NCI-H82 treated with DMSO at 0.1 percent for 48 hours (cell line): Measurements from ENCODE around the gene DLX5.

ENCODE experiments used
- DNase-seq: peaks from one replicate; lab custom pipeline; 2025; ENCODE audit not compliant: unreplicated experiment; lab: John Stamatoyannopoulos, UW

DLX5 gene

DNA sequence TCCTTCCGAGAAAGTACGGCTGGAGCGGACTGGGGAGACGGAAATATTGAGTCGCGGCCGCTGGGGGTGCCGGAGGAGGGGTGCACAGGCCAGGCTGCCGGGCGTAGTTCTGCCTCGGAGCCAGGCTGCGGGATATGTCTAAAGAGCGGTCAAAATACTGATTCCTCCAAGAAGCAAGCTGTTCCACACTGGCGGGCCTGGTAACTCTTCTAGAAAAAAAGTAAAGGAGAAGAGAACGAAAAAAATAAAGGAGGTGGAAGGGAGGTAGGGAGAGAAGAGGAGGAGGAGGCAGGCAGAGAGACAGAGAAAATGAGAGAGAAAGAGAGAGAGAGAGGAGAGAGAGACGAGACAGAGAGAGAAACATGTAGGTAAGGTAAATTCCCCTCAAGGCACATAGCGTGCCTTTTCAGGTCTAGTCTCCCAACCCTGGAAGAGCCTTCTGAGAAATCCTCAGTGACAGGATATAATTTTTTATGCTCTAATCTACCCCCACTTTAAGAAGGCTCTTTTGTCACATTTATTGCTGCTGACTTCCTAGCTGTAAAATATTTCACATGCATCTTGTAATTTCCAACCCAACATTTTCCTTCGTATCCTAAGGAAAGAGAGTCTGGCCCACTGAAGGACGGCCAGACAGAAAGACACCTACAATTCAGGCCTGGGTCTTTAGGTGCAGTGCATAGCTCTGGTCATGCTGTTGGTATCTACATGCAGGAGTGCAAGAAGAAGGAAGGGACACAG is 5.7 kb downstream of the DLX5 start:
- DNase-seq: no peak

DNA sequence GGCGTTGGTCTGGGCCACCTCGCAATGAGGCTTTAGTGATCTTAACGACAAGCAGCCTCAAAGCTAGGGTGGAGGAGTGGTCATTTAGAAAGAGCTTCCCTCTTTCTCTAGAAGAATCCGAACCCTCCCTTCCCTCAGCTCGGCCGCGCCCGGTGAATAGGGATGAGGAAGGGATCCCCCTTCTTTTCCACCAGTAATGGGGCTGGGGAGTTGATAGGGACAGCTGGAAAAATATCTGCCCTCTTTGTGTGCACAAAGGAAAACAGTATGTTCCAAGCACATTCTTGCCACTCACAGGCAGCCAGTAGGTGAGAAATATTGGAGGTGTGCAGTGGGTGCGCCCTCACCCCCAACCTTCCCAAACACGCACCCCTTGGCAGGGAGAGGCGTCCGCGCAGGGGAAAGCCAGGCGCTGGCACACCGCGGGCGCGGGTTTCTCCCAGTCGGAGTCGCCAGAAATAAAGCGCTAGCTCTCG is 6.5 kb downstream of the DLX5 start:
- DNase-seq: no peak

DNA sequence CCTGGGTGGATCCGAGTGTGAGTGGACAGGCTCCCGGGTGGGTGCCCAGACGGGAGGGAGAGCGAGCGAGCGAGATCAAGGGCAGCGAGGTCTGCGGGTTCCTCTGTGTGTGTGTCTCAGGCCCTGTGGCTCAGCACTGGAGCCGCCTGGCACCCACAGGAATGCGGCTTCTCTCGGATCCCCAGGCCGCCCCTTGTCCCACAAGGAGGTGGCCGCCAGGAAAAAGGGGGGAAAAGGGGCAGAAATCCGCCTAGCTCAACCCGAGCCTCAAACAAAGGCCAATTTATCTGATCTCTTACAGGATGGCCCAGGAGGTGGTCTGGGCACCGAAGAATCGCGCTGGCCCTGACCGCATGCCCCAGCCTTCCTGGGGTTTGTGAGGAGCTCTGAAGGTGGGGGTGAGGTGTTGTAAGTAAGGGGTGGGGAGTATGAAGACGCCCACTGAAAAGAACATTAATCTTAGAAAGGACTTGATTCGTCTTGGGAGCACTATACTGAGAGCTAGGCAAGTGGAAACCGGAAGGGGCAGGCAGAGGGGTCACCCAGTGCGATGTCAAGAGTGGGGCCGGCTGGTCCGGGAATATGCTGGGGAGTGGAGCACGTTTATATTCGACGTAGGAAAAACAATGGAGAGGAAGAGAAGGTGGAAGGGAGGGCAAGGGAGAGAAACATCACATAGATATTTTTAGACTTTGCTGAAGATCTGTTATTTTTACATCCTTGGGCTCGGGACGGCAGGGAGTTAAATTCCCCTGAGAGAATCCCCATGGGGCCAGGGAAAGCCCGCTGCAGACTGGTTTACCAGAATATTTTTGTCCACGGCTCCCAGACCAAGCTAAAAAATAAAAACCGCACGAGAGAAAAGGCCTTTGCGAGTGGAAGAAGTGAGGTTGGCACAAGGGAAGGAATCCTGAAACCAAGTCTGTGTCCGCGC is 7.2 kb downstream of the DLX5 start:
- no peak for DNase-seq

DNA sequence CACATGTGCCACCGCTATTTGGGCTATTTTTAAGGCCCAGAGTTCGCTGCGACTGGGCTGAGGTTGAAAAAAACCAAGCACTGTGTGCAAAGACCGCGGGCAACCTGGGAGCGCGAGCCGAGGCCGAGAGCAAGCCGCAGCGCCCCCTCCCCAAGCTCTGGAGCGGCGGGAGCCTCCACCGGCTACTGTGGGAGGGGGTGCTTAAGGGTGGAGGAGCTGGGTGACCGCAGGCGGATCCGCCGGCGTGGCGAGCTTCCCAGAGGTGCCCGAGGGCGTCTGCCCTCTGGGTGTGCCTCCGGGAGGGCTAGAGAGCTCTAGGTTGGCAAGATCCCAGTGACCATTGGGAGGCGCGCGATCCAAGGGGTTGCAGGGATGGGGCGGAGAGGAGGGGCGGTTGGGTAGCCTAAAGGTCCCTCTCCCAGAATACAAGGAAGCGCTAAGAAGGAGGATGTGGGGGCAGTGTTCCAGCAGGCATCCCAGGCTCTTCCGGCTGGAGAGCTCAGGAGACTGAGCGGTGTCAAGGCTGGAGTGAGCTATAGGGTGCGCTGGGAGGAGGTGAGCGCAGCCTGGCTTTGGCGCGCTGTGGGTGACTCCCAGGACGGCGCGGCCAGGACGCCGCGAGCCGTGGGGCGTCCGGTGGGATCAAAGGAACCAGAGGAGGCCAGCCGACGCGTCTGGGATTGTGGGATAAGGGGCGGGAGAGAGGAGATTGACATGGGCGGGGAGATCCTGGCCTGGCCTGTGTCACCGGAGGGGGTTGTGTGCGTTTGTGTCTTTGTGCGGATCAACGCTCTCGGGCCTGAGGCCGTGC is 8.0 kb downstream of the DLX5 start:
- peak; percentile 19 for DNase-seq

DNA sequence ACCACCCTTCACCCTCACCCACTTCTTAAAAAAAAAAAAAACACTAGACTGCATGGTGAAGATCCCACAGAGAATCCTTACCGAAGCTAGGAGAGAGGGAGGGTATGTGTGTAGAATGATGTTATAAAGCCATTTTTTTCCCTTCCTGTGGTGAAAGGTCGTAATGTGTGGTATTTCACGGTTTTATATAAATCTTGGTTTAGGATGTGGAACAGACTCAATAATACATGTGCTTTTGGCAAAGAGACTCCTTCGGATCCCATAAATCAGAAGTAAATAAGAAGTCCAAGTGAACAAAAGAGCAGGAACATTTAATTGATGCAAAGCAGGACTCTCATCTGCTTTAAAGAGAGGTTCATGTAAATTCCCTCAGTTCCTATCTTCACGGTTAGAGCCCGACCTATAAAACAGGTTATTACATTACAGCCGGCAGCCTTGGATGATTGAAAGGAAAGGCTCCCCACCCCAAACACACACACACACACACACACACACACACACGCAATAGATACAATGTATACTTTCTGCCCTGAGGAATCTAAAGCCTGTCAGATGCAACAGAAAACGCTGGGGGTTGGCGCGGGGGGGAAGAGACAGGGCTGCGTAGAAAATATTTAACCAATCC is 8.8 kb downstream of the DLX5 start:
- no peak for DNase-seq

DNA sequence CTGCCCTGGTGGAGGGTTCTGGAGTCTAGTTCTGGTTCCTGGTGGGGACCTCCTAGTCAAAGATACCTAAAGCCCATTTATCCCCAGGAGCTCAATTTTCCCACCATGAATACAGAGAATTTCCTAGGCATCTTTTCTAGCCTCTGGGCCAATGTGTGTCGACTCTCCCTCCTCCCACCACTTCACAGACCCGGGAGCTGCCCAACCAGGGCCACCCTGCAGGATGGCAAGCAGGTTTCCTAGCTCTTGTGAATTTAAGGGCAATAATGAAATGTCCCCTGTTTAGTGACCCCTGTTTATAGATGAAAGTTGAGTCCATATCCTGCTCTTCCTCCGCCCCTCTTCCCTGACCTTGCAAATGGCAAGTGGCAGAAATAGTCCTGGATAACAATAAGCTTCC is 9.4 kb downstream of the DLX5 start:
- DNase-seq: no peak

DNA sequence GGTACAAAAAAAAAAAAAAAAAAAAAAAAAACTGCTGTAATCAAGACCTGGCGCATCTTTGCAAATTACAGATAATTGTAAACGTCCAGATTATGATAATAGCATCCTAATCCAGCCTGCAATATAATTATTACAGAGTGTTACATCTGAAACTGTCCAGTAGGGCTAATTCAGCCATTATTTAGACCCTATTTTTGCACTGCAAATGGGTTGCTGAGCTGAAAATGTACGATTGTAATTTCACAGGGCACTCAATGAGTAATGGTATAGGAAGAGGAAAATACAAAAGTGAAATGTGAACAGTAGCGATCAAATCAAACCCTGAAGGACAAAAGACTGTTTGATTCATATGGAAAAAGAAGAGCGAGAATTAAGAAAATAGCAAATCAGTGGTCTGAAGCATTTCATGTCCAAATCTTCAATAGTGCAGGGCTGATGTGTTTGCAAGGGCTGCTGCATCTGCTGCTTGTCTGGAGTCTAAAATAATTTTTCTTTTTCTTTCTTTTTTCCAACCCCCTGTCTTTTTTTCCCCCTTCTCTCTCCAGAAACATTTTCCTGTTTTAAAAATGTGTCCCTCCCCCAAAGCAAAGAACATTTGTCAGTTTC is 10.4 kb downstream of the DLX5 start:
- DNase-seq: no peak

DNA sequence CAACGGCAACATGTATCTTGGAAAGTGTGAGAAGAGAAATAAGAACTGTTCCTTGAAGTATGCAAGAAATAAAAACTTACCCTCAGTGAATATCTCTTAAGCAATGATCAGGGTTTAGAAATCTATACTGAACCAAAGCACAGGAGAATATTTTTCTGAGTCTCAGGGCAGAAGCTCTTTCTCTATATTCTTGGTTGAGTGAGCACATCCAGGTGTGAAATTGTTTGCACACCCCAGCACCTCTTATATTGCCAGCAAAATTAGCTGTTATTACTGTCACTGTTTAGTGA is 10.8 kb downstream of the DLX5 start:
- no peak for DNase-seq

DNA sequence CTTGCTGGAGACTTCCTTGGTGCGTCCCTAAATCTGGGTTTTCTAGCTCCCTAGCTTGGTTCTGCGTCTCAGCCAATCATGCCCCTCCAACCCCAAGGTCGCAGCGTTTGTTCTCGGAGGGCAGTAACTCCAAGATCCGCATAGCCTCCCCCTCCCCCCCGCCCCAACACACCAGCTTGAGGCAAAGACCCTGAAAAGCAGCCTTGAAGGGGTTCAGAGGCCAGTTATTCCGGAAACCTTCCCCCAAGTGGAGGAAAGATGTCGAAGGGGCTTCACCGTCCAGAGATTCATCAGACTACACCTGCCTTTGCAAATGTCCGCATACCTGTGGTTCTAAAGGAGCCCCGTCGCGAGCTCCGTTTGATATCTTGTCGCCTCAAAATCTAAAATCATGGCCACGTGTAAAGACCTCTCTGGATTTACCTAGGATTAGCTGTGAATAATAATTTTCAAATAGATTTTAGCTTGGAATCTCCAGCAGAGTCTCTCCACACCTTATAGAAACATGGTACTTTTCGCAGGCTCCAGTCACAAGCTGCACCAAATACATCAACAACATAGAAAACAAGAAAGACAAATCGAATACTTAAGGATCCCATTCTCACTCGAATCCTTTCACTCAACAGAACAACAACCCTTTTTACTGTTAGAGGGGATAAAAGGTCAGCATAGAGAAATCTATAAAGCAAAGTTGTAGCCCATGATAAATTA is 11.3 kb downstream of the DLX5 start:
- no peak for DNase-seq

DNA sequence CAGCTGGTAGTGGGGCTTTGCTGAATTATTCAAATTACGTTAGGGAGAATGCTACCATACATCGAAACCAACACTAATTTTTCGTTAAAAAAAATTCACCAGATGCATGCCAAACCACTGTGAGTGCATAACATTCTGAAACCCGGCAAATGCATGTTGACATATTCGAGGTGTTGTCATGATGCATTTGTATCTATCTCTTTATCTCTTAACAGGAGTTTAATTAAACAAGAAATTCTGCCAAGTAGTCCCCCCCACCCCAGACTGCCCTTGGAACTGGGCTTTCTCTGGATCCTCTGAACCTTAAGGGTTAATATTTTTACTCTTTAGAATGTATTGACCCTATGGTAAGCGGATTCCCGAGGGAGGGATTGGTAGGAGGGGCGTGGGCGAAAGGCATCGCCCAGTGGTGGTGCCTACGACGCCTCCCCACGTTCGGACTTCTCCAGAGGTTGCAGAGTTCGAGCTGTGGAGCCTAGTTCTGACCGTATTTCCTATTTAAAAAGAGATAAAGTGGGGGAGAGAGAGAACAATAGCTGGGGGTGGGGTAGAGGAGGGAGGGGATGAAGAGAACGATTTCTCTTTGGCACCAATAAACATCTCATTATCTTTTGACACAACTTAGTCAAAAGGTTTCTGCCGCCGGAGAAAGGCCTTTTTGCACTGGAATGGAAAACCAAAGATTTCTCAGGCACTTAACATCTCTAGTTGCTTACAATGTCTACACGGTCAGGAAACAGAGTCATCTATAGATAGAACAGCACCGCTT is 12.1 kb downstream of the DLX5 start:
- DNase-seq: no peak

DNA sequence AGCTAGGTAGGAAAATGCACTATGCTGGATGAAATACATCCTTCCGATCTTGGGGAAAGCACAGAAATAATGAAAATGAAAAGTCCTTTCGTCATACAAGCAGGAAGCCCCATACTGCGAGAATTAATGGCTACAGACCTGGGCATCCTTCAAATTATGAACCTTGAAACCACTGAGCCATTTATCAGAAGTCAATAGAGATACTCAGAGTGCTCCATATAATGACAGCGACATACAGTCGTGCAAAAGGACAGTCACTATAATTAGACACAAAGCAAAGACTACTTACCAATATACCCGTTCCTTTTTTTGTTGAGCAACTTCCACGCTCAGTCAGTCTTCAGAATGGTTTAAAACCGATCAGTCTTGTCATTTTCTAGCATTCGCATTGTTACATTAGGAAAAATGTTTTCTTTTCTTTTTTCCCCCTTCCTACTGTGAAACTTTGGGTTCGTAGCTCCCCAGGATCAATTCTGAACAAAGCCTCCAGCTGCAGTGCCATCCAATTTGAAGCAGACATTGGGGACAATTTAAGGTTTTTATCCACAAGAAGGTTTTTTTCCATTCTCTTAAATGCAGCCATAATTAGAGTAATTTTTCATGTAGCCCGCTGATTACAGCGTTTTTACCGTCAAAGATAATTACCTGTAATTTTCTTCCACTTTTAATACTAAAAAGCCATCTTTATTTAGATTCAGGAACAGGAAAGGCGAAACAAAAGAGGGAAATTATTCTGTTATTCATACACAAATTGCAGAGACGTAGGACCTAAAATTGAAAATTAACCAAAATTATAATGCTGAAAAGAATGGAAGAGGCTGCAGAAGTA is 12.9 kb downstream of the DLX5 start:
- DNase-seq: no peak

DNA sequence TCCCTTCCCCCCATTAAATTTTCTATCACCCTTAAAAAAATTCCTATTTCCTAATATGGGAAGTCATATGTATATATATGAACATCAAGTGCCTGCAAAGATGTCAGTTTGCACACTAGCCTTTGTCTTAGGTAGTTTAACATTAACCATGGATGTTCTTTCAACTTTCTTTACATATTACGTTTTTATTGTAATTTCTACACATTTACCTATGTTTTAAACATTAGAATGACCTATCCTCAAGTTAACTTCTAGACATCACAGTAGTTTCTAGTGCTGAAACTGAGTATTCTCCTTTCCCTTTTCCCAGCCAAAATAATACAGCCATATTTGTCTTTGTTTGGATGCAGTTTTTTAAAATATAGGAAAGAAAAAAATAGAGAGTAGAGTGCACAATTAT is 13.5 kb downstream of the DLX5 start:
- no peak for DNase-seq

DNA sequence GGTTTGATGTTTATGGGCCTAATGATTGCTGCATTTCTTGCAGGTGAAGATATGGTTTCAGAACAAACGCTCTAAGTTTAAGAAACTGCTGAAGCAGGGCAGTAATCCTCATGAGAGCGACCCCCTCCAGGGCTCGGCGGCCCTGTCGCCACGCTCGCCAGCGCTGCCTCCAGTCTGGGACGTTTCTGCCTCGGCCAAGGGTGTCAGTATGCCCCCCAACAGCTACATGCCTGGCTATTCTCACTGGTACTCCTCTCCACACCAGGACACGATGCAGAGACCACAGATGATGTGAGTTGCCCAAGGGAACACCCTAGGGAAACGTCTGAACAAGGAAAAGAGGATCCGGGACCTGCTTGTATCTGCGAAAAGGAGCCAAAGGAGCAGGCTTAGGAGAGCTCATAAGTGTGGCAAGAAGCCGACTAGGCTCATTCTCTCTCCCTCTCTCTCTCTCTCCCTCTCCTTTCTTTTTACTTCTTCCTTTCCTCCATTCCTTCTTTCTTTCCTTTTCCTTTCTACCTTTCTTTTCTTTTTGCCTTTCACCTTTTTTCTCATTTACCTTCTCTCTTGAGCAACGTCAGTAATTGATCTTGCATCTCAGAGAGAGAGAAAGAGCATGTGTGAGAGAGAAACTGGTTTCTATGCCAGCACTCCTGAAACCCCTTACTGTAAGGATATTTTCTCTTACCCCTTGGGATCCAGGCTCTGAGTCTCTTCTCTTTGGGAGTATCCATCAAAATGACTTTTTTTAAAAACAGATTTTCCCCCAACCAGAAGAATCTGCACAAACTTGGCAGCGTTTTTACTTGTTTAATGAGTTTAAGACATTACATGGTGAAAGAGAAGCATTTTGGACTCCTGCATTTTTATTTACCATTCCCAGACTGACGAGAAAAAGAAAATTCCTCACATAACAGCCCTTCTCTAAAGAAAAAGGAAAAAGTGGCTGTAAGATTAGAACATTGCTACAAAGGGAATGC is 14.6 kb downstream of the DLX5 start:
- no peak for DNase-seq

DNA sequence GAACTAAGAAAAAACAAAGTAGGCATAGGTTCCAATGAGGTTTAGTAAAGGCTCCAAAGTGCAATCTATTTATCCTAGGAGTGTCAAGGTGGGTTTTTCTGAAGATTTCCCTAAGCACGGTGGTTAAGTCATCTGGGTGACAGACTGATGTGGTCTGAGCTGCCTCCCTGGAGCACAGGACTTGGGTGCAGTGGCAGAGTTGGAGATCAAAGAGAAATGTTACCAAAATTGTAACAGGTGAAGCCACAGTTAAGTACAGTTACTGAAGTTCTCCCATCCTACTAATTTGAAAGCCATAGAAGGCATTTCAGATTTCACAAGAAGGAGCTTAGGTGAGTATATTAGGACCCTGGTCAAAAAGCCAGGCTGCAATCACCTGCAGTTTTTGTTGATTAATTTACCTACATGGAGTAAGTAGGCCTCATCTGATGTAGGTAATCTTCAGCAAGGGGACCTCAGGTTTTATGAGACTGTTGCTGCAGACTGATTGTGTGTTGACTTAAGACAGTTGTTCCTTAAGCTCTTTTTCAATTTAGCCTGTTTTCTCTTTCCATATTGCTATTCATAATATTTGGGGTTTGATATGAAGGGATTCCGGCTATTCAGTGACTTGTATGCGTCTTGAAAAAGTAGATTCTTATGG is 16.2 kb downstream of the DLX5 start:
- DNase-seq: no peak

DNA sequence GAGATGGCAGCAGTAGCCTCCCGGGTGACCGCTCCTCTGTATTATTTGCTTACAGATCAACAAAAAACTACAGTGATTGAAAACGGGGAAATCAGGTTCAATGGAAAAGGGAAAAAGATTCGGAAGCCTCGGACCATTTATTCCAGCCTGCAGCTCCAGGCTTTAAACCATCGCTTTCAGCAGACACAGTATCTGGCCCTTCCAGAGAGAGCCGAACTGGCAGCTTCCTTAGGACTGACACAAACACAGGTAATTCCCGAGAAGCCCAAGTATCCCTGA is 17.1 kb downstream of the DLX5 start:
- DNase-seq: no peak

DNA sequence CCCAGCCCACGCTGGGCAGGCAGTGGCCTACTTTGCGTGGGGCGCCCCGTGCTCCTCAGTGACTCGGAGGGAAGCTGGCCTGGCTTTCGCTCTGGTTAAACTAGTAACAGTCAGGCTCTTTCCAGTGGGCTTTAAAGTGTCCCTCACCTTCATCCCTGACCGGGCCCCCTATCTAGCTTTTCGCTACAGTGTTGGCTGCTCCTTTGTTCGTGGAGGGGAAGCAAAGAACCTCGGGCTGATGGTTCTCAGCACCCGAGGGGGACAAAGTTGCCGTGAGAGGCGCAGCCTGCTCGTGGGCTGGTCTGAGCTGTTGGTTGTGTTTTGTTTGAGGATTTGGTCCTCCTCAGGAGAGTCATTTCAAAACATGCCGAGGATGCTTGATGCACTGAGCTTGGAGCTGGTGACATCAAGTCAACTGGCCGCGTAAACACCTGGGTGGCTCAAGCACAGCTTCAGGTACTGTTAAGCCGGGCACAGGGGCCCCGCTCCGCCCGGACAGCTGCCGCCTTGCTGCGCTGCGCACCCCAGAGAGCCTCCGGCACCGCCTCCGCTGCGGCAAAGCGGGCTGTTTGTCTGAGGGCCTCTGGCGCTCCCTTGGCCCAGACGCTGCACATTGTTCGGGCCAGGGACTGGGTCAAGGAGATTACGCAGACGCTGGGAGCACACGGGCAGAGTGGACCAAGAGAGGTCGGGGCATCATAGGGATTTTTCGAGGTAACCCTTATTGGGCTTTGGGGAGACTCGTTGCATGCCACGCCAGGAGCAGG is 17.6 kb downstream of the DLX5 start:
- DNase-seq: no peak
